Measurements from ENCODE around the gene ACOX3. TPM values are rescaled to one million over a fixed set of nuclear protein-coding genes. Genes with fewer than 3 reads are reported as not detected.

The ACOX3 gene
- total RNA-seq, 1 experiment from 2014 or later = 11.0 TPM

DNA sequence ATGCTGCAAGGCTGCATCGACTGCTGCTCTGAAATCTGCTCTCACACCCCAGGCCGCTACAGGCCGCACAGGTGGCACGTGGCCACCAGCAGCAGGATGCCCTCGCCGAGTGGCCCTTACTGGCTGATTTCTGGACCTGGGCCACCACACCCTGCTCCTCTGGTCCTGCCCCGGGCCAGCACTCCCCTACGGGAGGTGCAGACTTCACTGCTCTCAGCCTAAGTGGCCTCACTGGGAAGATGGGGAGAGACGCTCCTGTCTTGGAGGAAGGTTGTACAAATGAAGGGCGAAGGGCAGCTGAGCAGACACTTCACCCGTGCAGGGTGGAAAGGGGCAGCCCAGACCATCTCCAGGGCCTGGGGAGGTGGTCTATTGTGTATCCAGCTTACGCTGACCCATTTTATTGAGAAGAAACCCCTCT lies 72.5 kb downstream of the ACOX3 start:
- H3K4me3 Mint-ChIP-seq (ENCODE audit: low read depth, unreplicated experiment) = no peak overlapping the region
- no peak overlapping the region for H3K27ac Mint-ChIP-seq (ENCODE audit: unreplicated experiment)
- H3K4me1 Mint-ChIP-seq (ENCODE audit: low read depth, unreplicated experiment) = no peaks in the 10 kb centered on the region
- no peaks in the 10 kb centered on the region for H3K36me3 Mint-ChIP-seq (ENCODE audit: insufficient read depth, unreplicated experiment)
- no TSS peak for BruUV-seq (replicated peaks)
- H3K9me3 Mint-ChIP-seq (ENCODE audit: low read depth, unreplicated experiment) = no peaks in the 10 kb centered on the region
- intact Hi-C loops (cut with micrococcal nuclease; ENCODE audit: unreplicated experiment) = no loop called here
- DNase-seq = no peak
- CTCF ChIA-PET = interaction anchor here (0.7 kb wide), 1 partner anchor 1566 kb away, joined by 3 read pairs; no protein-coding TSS in a partner anchor
- TF ChIP-seq, protein P1, sequence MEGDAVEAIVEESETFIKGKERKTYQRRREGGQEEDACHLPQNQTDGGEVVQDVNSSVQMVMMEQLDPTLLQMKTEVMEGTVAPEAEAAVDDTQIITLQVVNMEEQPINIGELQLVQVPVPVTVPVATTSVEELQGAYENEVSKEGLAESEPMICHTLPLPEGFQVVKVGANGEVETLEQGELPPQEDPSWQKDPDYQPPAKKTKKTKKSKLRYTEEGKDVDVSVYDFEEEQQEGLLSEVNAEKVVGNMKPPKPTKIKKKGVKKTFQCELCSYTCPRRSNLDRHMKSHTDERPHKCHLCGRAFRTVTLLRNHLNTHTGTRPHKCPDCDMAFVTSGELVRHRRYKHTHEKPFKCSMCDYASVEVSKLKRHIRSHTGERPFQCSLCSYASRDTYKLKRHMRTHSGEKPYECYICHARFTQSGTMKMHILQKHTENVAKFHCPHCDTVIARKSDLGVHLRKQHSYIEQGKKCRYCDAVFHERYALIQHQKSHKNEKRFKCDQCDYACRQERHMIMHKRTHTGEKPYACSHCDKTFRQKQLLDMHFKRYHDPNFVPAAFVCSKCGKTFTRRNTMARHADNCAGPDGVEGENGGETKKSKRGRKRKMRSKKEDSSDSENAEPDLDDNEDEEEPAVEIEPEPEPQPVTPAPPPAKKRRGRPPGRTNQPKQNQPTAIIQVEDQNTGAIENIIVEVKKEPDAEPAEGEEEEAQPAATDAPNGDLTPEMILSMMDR (IDR thresholded peaks at IDR 0.05; ENCODE audit: unreplicated experiment) = no peak
- no peaks in the 10 kb centered on the region for H3K27me3 Mint-ChIP-seq (ENCODE audit: unreplicated experiment)

DNA sequence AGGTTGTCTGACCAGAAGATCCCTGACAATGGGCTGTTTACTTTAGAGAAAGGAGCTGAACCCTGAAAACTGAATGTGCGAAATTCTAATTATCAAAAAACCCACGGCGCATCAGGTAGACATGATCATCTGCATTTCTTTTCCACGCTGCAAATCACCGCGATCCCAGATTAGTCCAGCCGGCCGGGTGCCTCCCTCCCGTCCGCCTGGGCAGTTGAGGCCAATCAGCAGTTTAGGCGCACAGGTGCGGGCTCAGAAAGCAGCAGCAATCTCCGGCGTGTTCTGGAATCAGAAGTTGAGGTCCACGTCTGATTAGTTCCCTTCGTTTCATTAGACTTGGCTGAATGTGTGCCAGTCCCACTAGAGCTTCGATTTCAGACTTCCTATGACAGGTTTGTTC lies 73.9 kb downstream of the ACOX3 start:
- CTCF ChIA-PET = no interaction called here
- Mint-ChIP-seq H3K4me3 (ENCODE audit: low read depth, unreplicated experiment) (no peak overlapping the region), H3K27ac (ENCODE audit: unreplicated experiment) (no peak overlapping the region), H3K36me3 (ENCODE audit: insufficient read depth, unreplicated experiment) (no peaks in the 10 kb centered on the region), H3K9me3 (ENCODE audit: low read depth, unreplicated experiment) (no peaks in the 10 kb centered on the region), H3K4me1 (ENCODE audit: low read depth, unreplicated experiment) (no peaks in the 10 kb centered on the region), H3K27me3 (ENCODE audit: unreplicated experiment) (no peaks in the 10 kb centered on the region)
- intact Hi-C loops (cut with micrococcal nuclease; ENCODE audit: unreplicated experiment) = no loop called here
- DNase-seq = no peak
- BruUV-seq (replicated peaks) = no TSS peak
- TF ChIP-seq, protein P1 (IDR thresholded peaks at IDR 0.05; ENCODE audit: unreplicated experiment) = no peak

DNA sequence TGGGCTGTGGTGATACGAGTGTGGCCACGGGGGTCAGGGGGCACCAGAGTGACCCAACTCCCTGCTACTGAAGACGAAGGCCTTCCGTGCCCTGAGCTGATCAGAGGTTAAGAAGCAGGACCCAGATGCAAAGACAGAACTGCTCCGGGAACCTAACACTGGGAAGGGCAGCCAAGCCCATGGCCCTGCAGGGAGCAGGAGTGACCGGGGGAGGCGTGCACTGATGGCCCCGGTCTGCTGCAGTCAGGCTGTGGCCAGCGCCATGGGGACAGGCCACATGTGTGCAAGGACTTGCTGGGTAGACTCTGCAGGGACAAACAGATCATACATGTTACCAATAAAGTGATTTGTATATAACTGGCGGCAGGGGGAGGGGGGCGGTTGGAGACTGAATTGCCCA lies 74.6 kb downstream of the ACOX3 start:
- Mint-ChIP-seq H3K27me3 (ENCODE audit: unreplicated experiment) (no peaks in the 10 kb centered on the region), H3K9me3 (ENCODE audit: low read depth, unreplicated experiment) (no peaks in the 10 kb centered on the region), H3K36me3 (ENCODE audit: insufficient read depth, unreplicated experiment) (no peaks in the 10 kb centered on the region), H3K4me1 (ENCODE audit: low read depth, unreplicated experiment) (no peaks in the 10 kb centered on the region), H3K27ac (ENCODE audit: unreplicated experiment) (no peak overlapping the region), H3K4me3 (ENCODE audit: low read depth, unreplicated experiment) (no peak overlapping the region)
- intact Hi-C loops (cut with micrococcal nuclease; ENCODE audit: unreplicated experiment) = no loop called here
- TF ChIP-seq, protein P1 (IDR thresholded peaks at IDR 0.05; ENCODE audit: unreplicated experiment) = no peak
- DNase-seq = no peak
- CTCF ChIA-PET = no interaction called here
- BruUV-seq (replicated peaks) = no TSS peak

DNA sequence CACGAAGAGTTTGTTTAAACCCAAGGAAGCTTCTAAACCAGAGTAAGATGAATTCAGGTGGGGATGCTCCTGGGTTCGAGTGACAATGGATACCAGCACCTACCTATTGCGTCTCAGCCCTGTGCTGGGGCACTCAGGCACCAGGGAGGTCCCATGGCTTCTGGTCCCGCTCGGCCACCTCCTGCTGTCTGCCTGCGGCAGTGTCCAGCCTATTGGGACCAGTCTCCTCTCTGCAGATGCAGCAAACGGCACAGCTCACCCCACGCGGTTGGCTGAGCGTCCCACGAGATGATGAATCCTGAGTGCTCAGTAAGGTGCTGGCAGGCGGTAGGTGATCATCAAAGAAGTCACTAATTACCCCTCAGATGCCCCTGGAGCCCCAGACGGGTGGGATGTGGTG lies 75.2 kb downstream of the ACOX3 start:
- no peak for DNase-seq
- no peaks in the 10 kb centered on the region for H3K36me3 Mint-ChIP-seq (ENCODE audit: insufficient read depth, unreplicated experiment)
- intact Hi-C loops (cut with micrococcal nuclease; ENCODE audit: unreplicated experiment) = no loop called here
- H3K4me3 Mint-ChIP-seq (ENCODE audit: low read depth, unreplicated experiment) = no peak overlapping the region
- no peaks in the 10 kb centered on the region for H3K27me3 Mint-ChIP-seq (ENCODE audit: unreplicated experiment)
- H3K27ac Mint-ChIP-seq (ENCODE audit: unreplicated experiment) = no peak overlapping the region
- BruUV-seq (replicated peaks) = no TSS peak
- TF ChIP-seq, protein P1 (IDR thresholded peaks at IDR 0.05; ENCODE audit: unreplicated experiment) = no peak
- CTCF ChIA-PET = no interaction called here
- no peaks in the 10 kb centered on the region for H3K9me3 Mint-ChIP-seq (ENCODE audit: low read depth, unreplicated experiment)
- H3K4me1 Mint-ChIP-seq (ENCODE audit: low read depth, unreplicated experiment) = no peaks in the 10 kb centered on the region
